Lower leg skin (tissue), 4 donors: Measurements from ENCODE around the gene PEX10. TPM values are rescaled to one million over a fixed set of nuclear protein-coding genes. Genes with fewer than 3 reads are reported as not detected.

Experiments used
- DNase-seq, 2 donors: peaks; one replicate each; pipeline ENCODE4 v3.0.0-alpha.2; 2019; ENCODE audit warnings: low spot score in 2 of 2
- H3K4me3 ChIP-seq: fragments of 200-600 bp; sonication (generic); 2 replicates; pipeline ENCODE4 v1.5.1; 2017; ENCODE audit warnings: mild to moderate bottlenecking, low read depth; ENCODE audit not compliant: poor library complexity, severe bottlenecking
- CTCF ChIP-seq, 3 donors: fragments of 450-650 bp; IDR thresholded peaks; one replicate each; pipeline ENCODE4 v1.5.1; 2016; ENCODE audit warnings: antibody characterized with exemption in 3 of 3, mild to moderate bottlenecking in 3 of 3, moderate library complexity in 2 of 3
- POLR2A ChIP-seq, 2 donors: fragments of 450-650 bp; IDR thresholded peaks; one replicate each; pipeline ENCODE4 v1.6.1; 2016 to 2017; ENCODE audit warnings: antibody characterized with exemption in 2 of 2, mild to moderate bottlenecking in 1 of 2, moderate library complexity in 1 of 2
- WGBS, 2 donors: methylation state at CpG; one replicate each; pipeline ENCODE4 v1.1.5; 2018; 5-methylcytosine and 5-hydroxymethylcytosine counted together
- intact Hi-C: fragments of 100-400 bp; cut with DNase I; formaldehyde crosslinking; loops from one replicate; pipeline ENCODE4 v1.15.0; 2023; ENCODE audit warnings: low total_unique reads
- total RNA-seq, 4 donors: library from RNA; depleted of rRNA; stranded (reverse); fragments of >200 nt; gene quantifications; one replicate each; pipeline ENCODE4 v1.1.0, GENCODE V29; 2016

The PEX10 gene
- total RNA-seq, 4 donors from 2014 or later = 18.3 to 35.9 (median 27.7) TPM

- TF ChIP-seq POLR2A (IDR thresholded peaks at IDR 0.05) = no peak
- WGBS, 2 donors = 62 to 79% methylated on average over 7 to 13 of the region's 17 CpGs
- H3K4me3 ChIP-seq = no peak overlapping the region
- intact Hi-C loops = no loop called here
- DNase-seq = no peak
Observed at GRCh38 chr1:2457444-2457843, 45.1 kb upstream of the PEX10 start.

GRCh38 chr1:2455757-2456156 lies 43.4 kb upstream of the PEX10 start:
- no peak for DNase-seq
- H3K4me3 ChIP-seq = no peak overlapping the region
- intact Hi-C loops = no loop called here
- TF ChIP-seq POLR2A (IDR thresholded peaks at IDR 0.05) = no peak
- no peak for TF ChIP-seq CTCF (IDR thresholded peaks at IDR 0.05)
- WGBS, 2 donors = 31 to 39% methylated on average over 18 to 20 of the region's 21 CpGs

GRCh38 chr1:2454227-2454626 lies 41.9 kb upstream of the PEX10 start:
- intact Hi-C loops = no loop called here
- TF ChIP-seq CTCF (IDR thresholded peaks at IDR 0.05) = no peak
- TF ChIP-seq POLR2A (IDR thresholded peaks at IDR 0.05) = no peak
- no peak overlapping the region for H3K4me3 ChIP-seq
- DNase-seq = no peak
- 73 to 86% methylated on average over 3 to 5 of the region's 10 CpGs for WGBS, 2 donors

- DNase-seq = no peak
- no peak overlapping the region for H3K4me3 ChIP-seq
- TF ChIP-seq POLR2A (IDR thresholded peaks at IDR 0.05) (no peak), CTCF (IDR thresholded peaks at IDR 0.05) (no peak)
- 76% methylated on average over 13 to 18 of the region's 19 CpGs for WGBS, 2 donors
- intact Hi-C loops = no loop called here
Observed at GRCh38 chr1:2452932-2453315, 40.6 kb upstream of the PEX10 start.

- intact Hi-C loops = no loop called here
- H3K4me3 ChIP-seq = no peak overlapping the region
- no peak for TF ChIP-seq CTCF (IDR thresholded peaks at IDR 0.05)
- no peak for TF ChIP-seq POLR2A (IDR thresholded peaks at IDR 0.05)
- WGBS, 2 donors = 48 to 67% methylated on average over 13 to 15 of the region's 21 CpGs
- DNase-seq = no peak
Observed at GRCh38 chr1:2452201-2452931, 40.0 kb upstream of the PEX10 start.

GRCh38 chr1:2451741-2452140 lies 39.4 kb upstream of the PEX10 start:
- no peak for TF ChIP-seq CTCF (IDR thresholded peaks at IDR 0.05)
- intact Hi-C loops = no loop called here

More at GRCh38 chr1:2451741-2452140, 39.4 kb upstream of the PEX10 start:
- no peak overlapping the region for H3K4me3 ChIP-seq
- WGBS, 2 donors = 40 to 50% methylated on average over 7 of the region's 18 CpGs
- DNase-seq = no peak
